HG03039 (cell line): ENCODE results near the gene HMCN1.

Experiments
- ATAC-seq: cut with Tn5 transposase; IDR thresholded peaks from one replicate; pipeline ENCODE4 v1.9.1; 2021; ENCODE audit warnings: mild to moderate bottlenecking, moderate library complexity; ENCODE audit not compliant: unreplicated experiment

Gene HMCN1

DNA sequence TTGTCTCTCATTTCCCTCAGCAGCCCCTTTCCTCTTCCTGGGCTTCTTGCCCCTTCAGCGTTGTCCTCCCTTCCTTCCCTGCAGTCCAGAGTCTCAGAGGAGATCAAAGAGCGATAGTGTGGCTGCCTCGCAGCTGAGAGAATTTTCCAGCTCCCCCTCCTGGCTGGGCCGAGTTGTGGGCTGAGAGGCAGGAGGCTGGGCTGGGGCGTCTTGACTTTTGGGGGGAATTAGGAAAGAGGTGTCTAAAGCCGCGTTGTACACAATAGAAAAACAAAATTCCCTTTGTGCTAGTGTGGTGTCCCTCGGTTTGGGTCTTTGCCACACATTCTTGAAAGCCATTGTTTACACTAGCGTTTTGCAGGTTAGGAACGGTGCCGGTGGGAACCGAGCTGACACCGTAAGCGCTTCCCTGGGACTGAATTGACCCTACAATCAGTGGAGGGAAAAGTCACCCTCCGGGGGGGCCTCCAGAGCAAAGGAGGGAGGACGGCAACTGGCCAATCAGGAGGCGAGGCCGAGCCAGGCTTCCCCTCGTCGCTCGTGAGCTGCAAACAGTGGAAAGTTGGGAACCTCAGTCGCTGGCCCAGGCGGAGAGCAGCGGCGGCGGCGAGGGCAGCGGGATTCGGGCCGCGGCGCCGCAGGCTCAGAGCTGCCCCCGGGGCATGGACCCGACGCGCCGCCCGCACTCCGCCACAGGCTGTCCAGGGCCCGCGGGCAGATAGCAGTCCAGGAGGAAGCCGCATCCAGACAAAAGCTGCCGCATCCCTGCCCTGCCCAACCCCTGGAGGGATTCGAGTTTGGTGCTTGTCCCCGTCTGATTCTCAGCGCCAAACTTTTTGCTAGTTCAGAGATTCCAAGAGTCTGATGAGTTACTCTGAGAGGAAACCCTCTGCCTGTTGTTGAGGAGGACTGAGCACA lies at the start of gene HMCN1:
Gene HMCN1 (plus strand): TSS at position 574 of the 918 bp plus-strand sequence. CDS start 389 bp downstream, outside the sequence.
- ATAC-seq, result no peak

DNA sequence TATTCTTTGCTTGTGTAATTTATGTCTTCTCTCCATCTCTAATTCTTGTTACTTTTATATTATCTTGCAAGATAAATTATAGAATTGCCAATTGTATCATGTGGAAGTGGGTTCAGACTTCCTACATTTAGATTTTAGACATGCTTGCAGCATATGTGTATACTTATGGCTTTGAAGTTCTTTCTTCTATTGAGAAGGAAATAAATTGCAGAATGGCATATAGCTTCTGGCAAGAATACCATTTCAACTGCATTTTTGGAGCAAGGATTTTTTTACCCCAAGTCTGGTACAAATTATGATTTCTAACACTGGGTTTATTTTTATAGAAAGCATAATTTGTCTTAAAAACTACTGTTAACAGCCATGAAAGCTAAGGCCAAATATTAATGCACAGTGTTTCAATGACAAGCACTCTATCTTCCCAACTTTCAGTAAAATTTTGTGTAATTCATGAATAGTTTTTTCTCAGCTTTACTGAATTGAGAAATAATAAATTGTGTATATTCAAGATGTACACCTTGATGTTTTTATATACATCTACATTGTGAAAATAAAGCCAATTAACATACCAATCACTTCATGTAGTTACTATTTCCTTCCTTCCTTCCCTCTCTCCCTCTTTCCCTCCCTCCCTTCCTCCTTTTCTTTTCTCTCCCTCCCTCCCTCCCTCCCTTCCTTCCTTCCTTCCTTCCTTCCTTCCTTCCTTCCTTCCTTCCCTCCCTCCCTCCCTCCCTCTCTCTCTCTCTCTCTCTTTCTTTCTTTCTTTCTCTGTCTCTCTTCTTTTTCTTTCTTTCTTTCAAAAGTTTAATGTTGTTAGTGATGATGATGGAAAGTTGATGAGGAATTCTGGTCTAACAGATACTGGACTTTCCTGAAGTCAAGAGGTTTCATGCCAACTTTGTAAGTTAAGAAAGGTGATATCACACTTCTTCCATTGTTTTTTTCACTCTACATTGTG lies 47.1 kb upstream of the HMCN1 start:
- no peak for ATAC-seq

DNA sequence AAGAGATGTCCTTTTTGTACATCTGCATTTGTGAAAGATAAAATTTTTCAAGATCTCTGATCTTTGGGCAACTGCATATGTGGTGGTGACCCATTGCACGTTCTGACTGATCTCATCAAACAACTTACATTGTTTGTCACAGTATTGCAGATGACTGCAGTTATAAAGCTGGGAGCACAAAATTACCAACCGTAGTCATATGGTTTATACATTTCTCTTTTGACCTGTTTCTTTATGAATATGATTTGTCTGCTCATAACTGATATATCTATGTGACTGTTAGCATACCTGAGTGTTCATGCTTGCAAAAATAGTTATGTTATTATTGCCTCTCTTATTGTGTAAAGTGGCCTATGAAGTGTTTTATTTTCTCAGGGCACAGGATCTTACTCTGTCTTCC lies 43.7 kb upstream of the HMCN1 start:
- no peak for ATAC-seq

DNA sequence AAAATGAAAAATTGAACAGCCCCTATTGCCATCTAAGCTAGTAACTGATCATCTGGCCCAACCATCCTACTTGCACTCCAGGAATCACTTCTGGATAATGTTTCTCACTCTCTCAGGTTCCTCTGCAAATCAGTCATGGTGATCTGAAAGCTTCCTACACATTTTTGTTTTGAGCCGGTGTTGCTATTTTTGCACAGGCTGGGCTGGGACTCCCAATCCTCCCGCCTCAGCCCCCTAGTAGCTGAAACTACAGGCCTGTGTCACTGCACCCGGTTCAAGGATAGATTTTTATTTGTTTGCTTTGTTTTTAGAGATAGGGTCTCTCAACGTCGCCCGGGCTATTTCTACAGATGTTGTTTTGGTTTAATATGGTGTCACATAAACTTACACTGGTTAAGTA lies 40.5 kb upstream of the HMCN1 start:
- peak; percentile 35 for ATAC-seq

DNA sequence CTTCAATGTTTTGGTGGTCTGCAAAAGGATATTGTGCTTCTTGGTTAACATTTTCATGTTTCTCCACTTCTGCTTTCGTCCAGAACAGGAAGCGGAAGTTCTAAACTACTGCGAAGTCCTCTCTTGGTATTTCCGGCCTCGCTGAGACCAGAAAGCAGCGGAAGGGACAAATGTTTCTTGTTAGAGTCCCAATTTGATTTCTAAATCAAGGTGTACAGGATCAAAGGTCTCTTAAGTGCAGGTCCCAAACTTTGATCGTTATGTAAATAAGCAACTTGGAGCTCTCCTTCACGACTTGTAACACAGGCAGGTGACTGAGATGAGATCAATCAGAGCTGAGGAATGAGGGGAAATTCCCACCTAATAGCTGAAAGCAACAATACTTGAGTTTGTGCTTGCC lies 40.1 kb upstream of the HMCN1 start:
- peak; percentile 79 for ATAC-seq

DNA sequence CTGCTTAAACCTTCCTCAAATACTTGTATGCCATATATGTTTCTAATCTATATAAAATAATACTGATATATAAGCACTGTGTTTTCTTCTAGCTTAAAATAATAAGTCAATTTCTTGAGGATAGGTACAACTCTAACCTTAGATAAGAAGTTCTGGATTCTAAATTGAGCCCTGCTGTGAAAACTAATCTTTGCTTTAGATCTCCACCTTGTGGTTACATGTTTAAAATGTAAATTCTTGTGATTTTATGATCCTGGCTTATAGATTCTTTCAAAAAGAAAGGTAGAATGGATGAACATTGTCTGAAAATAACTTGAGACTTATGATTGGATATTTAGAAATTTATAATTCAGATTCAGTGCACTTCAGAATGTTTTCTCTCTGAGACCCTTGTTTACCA lies 38.9 kb upstream of the HMCN1 start:
- no peak for ATAC-seq

DNA sequence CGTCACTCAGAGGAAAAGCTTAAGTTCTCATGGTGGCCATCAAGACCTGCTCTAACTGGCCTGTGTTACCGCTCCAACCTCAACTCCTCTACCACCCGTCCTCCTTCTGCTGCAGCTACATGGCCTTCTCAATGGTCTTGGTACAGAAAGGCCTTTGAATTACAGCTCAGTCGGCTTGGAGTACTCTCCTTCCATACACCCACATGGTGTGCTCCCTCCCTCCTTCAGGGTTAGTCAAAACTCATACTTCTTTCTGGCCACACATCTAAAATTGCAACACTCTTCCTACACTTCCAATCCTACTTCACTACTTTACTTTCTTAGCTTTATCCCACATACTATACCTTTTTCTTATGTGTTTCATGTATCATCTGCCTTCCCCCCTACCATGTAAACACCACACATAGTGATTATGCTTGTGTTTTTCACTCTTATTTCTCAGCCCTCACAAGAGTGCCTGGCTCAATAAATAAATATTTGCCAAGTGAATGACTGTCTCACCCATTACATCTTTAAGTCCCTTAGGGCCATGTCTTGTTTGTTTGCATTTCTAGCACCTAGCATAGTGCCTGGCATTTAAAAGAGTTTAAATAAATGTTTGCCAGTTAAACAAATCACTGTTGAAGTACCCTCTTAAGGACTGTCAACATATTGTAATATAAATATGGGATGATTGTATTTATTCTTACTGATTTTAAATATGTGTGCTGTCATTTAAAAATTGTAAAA lies 37.6 kb upstream of the HMCN1 start:
- ATAC-seq, result no peak

DNA sequence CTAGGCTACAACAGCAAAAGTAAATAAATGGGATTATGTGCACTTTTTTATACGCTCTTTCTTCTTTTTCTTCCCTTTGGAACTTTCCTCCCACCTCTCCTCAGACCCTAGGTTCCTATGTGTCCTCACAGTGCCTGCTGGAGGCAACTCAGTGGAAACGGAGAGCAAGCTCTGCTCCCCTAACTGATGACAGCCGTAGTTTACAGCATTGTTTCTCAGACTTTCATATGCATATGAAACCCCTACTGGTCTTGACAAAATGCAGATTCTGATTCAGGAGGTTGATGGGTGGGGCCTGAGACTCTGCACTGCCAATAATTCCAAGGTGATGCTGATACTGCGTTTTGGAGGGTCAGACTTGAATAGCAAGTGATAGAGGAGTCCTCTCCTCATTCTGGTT lies 34.3 kb upstream of the HMCN1 start:
- ATAC-seq, result no peak

DNA sequence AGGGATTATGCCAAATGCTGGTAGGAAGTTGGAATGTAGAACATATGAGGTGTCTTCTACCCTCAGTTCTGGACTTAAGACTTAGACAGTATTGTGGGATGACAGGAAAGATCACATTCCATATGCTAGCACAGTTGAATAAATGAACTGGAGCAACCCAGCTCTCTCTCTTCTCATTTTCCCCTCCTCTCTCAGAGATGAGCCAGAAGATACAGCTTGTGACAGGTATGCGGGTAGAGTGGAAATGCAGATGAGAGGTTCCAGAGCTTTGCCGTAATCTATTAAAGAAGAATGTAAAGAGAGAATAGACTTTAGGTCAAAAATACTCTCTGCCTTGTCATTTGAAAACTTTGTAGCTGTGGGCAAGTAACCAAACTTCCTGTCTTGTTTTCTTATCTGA lies 32.5 kb upstream of the HMCN1 start:
- no peak for ATAC-seq

DNA sequence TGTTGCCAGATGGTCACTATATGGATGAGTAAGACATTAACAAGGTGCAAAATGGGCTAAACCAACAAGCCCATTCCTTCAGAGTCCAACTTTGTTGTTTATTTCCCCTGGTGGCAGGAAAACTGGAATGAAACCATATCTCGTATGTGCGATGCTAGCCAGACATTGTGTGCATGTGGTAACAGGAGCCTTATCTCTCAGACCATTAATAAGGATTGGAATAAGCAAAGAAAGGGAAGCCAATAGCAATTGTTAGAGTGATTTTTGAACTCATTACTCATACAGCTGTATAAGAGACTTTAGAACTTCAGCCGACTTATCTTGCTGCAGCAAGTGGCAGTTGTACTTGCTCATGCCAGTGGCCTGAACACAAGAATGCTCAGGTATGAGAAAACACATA lies 30.0 kb upstream of the HMCN1 start:
- ATAC-seq, result no peak

DNA sequence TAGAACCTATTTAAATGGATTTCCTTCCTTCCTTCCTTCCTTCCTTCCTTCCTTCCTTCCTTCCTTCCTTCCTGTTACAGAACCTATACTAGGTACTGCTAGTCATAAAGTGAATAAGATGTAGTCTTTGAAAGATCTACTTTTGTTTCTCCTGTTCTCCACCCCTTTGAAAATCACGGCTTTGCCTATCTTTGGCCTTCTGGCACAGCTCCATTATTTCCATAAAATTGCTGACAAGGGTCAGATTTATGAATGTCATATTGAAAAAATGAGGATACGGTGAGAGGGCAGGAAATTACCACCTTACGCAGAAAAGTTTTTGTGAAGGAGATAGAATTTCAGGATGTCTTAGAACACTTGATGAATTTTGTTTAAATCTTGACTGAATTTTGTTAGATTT lies 18.1 kb upstream of the HMCN1 start:
- ATAC-seq, result no peak

DNA sequence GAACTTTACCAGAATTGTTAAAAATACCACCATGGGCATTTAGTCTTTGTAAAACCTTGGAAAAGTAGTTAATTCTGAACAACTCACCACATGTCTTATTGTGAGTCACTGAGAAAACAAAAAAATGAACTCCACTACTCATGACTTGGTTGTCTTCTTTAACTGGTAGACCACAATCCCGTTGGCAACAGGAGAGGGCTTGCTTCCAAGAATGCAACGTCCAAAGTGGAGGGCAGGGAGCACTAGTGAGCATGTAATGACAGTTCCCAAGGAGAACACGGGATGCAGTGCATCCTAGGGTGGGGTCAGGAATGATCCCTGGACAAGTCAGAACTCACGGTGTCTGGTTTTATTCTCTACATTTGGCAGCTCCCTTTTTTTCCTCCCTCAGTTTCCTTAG lies 15.2 kb upstream of the HMCN1 start:
- ATAC-seq, result no peak

DNA sequence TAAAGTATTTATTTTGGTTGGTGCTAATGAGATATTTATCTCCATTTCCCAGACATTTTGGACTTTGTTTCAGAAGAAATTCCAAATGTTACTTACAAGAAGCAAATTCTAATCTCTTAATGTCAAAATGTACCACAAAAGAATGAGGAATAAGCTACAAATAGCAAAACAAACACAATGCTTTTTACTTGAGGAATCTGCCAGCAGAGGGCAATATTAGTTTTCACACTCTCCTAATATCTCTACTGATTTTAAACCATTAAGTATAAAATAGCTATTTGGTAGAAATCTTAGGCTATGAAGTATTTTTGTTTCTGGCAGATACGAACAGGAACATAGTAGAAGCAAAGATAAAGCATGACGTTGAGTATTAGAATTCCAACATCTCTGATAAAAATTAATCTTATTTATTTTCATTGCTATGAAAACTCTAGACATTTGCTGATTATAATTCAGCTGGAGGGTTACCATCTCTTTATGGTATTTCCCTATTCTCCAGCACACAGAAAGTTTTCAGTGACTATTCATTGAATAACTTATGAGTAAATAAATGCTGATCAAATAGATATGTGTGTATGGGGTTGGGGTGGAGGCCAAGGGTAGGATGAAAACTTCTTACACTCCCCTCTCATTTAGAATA lies 13.4 kb upstream of the HMCN1 start:
- no peak for ATAC-seq

DNA sequence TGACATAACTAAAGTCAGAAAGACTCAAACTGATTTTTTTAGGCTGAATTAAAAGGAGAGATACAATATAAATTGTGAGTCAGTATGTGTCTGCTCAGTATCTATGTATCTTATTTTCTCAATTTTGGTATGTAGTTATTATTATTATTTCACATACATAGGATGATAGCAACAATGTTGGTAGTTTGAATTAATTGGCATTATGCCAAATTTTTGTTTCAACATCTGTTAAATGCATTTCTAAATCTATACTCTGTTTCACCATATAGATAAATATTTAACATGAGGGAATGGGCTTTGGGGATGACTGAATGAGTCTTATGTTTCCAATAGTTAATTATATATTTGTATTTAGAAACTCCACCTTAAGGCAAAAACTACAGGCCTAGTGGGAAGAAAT lies 12.6 kb upstream of the HMCN1 start:
- ATAC-seq, result no peak

DNA sequence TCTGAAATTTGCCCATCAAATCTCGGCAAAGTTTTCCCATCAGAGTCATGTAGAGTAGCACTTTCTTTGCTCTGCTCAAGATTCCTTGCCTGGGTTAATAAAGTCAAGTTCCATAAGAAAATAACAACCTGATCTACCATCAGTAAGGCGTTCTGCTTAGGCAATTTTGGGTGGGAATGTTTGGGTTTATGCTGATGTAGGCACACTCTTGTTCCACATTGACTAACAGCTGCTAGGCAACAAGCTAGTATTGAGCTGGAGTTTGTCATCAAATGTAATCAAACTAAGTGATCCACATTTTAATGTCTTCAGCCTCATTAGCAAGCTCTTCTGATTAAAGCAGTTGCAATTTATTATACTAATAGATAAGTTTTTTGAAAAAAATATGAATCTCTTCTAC lies 12.1 kb upstream of the HMCN1 start:
- no peak for ATAC-seq

DNA sequence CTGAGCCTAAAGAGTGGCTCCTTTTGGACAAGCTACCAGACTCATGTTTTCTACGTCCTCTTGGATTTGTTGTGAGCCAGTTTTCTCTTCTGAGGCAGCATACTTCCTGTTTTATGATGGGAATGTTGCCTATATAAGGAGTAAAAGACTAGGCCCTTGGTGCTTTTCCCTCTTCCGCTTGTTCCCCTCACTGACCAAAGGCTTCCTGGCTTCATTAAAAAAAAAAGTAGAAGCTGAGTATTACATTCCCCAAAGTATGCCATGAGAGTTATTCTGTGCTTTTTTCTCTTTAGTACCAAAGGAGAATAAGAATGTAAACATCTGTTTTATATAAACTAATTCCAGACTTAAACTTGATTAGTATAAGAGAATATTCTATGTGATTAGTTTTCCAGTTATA lies 6.5 kb upstream of the HMCN1 start:
- ATAC-seq, result no peak

DNA sequence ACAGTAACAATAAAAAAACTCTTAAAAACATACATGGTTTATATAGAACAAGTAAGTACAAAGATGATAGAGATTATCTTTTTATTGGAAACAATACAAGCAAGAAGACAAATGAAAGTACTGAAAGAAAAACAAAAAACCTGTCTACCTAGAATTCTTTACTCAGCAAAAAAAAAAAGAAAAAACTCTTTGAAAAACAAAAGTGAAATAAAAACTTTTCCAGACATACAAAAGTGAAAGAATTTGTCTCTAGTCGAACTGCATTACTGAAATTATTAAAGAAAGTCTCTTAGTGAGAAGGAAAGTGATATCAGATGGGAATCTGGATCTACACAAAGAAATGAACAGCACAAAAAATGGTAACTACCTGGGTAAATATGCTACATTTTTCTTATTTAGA lies 2.7 kb upstream of the HMCN1 start:
- ATAC-seq, result no peak

DNA sequence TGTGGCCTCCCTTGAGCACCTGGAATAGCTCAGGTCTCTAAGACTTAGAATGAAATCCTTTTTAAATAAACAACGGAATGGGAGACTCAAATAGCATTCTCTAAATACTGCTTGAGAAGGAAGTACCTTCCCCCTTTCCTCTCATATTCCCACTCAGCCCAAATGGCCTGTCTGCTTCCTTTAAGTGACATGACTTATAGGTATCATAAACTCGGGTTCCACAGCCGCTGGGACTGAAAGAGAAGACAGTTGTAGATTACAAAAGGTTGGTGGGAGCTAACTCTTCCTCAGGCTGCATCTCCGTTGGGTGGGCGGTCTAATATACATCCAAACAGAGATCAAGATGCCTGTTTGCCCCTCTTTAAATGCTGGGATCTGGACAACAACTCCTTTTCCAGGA lies 1.2 kb upstream of the HMCN1 start:
- no peak for ATAC-seq

DNA sequence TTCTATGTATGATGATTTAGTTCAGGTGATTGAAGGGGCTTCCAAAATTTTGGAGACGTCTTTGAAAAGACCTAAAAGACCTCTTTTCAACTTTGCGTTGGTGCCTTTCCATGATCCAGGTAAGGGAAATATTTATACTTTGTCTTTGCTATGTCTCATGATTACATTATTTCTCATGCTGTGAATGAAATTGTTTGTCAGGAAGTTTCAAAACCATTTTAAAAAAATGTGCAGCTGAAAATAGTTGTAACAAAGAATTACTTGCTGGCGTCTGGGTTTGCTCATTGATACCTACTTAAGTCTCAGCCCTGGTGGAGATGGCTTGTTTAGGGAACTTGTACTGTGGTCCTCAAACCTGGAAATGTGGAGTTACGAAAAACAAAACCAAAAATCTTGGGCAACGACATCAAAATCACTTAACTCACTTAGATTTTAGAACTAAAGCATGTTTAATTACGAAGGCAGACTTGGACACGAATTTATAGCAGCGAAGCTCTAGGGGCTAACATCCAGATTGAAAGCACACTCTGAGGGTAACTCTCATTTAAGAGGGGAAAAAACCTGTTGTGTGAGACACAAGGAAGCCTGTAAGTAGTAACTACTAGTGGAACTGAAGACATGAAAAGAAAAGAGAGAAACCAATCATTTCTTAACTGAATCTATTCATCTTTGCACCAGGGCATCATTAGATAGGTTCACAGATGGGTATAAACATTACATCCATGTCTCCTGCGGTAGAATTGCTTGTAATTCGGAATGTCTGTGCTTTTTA lies 924 bp downstream of the HMCN1 start:
- no peak for ATAC-seq

DNA sequence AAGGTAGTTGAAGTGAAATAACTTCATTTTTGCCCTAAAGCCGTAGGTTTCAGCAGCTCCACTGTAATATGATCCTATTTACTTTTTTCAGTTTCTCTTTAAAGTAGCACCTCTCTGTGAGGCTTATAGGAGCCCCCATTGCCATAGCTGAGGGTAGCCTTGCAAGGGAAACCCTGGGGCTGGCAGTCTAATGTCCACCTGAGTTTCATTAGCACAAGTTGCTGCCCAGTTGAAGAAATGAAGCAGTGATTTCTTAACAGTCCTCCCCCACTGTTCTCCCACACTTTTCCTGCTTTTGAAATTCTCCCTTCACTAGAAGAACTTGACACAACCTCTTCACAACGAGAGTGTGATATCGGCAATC lies 1.5 kb downstream of the HMCN1 start:
- no peak for ATAC-seq
